Activated T-cell treated with anti-CD3 and anti-CD28 coated beads for 4 hours (primary cell): ENCODE measurements around the gene SLC36A4.
"Not testable (repeated sequence)": the region's sequence is repeated elsewhere in the genome, so short reads cannot be mapped to it uniquely, and the experiment has no call there.

Experiments
- DNase-seq: peaks from one replicate; pipeline ENCODE4 v3.0.0-alpha.2; 2020

SLC36A4 gene

DNA sequence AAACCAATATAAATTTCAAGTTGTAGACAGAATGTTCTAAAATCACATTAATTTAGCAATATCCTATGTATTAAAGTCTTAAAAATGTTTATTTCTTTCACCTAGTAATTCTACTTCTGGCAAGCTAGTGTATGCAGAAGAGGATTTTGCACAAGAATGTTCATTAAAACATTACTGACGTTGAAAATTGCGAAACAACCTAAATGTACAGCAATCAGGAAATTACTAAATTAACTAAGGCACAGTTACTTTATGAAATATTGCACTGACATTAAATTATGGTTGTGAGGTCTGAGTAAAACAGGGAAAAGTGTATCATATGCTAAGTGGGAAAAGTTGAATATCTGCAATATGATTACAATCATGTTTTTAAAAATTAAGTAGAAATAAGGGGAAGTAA is 4.1 kb downstream of the SLC36A4 start:
- DNase-seq: no peak

DNA sequence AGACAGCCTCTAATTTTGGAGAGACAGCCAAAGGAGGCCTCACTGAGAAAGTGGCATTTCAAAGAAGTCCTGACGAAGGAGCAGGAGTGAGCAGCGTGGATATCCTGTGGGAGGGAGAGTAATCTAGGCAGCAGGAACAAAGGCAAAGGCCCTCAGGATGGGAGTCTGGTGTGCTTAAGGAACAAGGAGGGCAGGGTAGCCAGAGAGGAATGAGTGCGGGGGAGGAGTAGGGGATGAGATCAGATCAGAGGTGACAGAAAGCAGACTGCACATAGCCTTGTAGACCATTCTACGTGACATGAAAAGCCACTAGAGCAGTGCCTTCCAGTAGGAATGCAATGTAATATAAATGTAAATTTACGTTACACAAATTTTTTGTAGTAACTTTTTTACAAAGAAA is 5.6 kb downstream of the SLC36A4 start:
- no peak for DNase-seq

DNA sequence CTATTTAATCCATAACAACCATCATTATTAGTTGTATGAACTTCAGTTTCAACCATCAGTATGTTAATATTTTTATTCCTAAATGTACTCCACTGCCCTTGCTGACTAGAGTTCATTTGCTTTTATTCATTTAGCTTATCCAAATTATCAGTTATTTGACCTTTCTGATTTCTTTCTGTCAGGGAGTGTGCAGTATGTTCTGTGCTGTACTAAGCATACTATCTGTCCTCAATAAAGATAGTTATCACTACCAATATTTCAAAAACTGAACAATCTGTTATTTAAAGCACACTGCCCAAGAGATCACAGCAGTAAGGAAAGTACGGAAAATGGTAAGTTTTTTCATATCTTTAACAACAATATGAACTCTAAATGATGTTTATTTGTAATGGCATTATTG is 8.3 kb downstream of the SLC36A4 start:
- DNase-seq: no peak

DNA sequence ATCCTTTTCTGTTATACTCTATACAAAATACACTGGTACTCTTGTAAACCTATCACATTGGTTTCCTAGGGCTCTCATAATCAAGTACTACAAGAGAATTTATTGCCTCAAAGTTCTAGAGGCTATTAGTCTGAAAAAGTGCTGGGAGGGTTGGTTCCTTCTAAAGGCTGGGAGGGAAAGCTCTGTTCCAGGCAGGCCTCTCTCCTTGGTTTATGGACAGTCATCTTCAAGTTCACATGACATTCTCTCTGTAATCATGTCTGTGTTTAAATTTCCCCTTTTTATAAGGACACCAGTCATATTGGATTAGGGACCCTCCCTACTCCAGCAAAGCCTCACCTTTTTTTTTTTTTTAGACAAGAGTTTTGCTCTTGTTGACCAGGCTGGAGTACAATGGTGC is 9.1 kb downstream of the SLC36A4 start:
- DNase-seq: no peak

DNA sequence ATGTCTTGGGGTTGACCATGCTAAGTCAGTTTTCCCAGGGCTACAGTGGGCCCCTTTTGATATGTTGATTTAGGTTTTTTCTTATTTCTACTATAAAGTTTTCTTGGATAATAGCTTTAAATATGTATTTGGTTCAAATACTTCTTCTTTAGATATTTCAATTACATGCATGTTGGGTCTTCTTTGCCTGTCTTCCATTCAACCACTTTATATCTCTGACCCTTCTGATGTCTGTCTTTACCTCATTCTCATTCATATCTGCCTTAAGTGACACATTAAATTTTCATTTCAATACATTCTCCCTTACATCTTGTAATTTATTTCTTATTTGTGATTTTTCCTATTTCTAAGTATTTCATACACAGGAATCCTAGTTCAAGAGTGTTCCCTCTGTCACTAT is 10.5 kb downstream of the SLC36A4 start:
- DNase-seq: no peak

DNA sequence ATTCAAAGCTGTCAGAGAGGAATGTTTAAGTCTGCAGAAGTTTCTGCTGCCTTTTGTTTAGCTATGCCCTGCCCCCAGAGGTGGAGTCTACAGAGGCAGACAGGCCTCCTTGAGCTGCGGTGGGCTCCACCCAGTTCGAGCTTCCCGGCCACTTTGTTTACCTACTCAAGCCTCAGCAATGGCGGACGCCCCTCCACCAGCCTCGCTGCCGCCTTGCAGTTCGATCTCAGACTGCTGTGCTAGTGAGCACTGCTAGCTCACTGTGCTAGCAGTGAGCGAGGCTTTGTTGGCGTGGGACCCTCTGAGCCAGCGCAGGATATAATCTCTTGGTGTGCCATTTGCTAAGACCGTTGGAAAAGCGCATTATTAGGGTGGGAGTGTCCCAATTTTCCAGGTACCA is 19.9 kb downstream of the SLC36A4 start:
- not testable (repeated sequence) for DNase-seq

DNA sequence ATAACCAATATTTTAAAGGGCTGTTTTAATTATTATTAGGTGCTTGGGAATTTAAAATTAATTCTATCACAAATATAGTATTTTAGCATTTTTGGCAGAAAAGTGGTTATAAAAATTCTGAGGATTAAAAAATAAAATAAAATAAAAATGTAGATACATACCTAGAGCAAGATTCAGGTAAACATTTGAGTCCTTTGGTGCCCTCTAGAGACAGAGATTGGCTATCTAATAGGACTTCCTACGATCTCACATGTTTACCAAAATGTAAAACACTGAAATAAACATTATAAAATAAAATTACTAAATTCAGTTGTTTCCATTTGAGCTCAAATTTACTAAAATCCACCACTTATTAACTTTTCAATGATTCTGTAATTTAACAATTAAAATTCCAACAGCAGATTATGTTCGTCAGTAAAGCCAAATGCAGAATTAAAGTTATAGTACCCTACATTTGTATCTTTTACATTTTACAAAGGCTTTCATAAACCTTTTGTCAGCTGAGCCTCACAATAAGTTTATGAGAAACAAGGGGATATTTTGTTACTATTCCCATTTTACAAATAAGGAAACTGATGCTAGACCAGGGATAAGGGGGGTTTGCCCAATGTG is 27.7 kb downstream of the SLC36A4 start:
- no peak for DNase-seq

DNA sequence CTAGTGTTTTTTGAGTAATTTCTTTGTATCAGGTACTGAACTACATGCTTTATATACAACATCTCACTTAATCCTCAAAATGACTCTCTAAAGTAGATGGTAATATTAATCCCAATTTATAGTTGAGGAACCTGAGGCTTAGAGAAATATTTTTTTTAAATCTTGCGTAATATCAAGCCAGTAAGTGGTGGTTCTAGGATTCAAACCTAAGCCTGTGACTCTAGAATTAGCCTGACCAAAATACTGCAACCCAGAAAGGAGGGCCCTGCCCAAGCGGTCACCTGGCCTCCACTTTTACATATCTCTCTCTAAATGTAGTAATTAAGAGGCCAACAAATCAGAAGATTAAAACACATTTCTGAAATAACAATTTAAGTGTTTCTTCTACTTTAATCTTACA is 28.6 kb downstream of the SLC36A4 start:
- DNase-seq: no peak

DNA sequence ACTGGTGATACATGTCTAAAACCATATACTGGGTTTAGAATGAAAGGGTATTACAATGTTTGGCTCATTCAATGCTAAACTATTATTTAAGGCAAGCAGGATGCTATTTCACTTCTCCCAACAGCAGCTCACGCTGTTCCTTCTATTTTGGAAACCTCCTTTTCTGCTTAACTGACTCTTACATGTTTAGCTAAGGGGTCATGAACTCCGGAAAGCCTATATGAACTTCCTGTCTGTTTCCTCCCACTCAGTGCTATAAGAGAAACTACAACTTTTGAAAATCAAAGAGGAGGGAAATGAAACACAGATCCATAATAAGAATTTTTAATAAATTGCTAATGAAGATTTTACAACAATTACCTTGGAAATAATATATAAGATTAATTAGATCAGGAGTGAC is 30.9 kb downstream of the SLC36A4 start:
- DNase-seq: no peak

DNA sequence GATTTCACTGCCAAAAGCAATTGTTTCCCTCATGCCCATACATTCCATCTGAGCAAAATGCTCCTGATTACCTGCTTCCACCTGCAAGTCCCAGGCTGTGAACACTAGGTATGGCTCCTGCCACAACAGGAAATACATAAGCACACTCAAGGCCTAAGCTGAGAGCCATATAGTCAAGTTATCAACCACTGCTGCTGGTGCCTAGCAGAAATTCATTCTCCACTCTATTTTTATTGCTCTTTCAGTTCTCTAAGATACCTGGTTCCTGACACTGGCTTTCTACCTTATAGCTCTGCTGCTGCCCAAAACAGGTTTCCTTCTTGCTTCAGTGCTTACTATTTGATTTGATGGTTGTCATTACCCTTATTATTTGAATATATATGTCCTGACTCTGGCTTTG is 31.6 kb downstream of the SLC36A4 start:
- no peak for DNase-seq

DNA sequence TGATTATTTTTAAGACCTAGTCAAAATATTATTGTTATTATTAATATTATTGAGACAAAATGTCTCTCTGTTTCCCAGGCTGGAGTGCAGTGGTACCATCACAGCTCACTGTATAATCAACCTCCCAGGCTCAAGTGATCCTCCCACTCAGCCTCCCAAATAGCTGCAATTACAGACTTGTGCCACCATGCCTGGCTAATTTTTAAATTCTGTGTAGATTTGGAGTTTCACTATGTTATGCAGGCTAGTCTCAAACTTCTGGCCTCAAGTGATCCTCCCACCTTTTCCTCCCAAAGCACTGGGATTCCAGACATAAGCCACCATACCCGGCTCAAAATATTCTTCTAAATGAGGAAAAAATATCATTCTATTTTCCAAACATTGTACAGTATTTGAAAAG is 37.0 kb downstream of the SLC36A4 start:
- no peak for DNase-seq

DNA sequence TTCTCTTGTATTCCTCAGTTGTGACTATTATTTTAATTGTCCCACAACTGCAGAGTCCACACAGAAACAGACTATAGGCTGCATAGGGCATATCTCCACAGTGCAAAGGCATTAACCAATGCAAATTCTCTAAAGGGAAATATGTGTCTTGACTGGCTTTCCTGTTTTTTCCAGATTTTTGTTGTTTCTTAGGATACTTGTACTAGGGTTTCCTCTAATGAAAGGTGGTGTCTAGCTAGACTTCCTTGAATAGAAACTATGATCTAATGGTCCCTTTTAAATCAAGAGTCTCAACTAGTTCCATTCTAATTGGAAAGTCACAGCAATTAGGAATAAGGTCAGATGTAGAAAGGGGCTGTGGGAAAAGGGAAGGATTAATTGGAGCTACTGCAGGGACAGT is 37.6 kb downstream of the SLC36A4 start:
- no peak for DNase-seq

DNA sequence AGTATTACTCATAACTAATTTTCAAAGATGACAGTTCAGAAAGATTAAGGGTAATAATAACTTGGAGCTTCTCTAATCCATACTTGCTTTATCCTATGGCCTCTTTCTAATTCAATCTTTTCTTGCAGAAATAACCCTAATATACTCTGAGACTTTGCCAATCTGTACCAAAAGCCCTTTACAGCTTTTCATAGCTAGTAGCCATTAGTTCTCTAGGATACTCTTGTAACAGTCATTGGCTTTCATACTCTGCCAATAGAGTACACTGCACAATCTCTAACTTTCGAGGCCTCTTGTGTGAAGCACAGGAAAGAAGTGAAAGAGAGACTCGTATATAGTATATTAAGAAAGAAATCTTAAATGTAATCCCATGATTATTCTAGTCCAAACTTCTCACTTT is 38.1 kb downstream of the SLC36A4 start:
- no peak for DNase-seq

DNA sequence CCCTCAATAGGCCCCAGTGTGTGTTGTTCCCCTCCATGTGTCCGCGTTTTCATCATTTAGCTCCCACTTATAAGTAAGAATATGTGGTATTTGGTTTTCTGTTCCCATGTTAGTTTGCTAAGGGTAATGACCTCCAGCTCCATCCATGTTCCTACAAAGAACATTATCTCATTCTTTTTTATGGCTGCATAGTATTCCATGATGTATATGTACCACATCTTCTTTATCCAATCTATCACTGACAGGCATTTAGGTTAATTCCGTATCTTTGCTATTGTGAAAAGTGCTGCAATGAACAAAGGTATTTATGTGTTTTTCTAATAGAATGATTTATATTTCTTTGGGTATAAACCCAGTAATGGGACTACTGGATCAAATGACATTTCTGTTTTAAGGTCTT is 42.1 kb downstream of the SLC36A4 start:
- DNase-seq: no peak

DNA sequence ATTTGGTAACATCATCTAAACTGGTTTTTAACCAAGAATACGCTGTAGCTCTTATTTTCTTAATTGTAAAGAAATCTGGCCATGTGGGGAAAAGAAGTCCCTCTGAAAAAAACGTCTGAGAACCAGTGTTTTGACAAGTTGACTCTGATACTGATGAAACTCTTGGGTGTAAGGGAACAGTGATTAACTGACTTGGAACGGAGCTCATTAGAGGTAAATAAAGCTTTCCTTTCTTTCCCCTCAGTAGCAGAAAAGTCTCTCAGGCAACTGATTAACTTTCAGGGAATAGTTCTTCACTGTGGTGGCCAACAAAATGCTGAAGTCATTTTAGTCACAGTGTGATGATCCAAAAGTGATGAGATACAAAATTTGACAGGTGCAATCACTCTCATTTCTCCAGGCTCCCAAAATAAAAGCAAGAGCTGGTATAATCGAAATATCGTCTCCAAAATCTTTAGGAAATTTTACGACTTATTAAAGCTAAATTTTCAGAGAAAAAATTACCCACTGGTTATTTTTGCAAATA is 52.3 kb downstream of the SLC36A4 start:
- DNase-seq: no peak

DNA sequence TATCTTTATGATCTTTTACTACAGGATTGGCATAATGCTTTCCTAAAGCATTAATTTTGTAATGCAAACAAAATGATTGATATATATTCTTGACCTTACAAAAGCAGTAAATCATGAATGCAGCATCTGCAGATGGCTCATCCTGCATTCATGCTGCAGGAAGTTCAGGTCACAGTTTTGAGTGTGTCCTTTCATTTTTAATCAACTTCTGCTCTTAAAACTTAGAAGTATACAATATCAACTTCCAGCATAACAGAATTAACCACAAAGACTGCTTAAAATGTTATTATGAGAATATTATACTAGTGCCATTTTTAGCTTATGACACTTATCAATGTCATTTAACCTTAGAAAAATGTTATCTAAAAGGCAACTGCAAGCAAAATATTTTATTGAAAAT is 54.0 kb downstream of the SLC36A4 start:
- DNase-seq: no peak

DNA sequence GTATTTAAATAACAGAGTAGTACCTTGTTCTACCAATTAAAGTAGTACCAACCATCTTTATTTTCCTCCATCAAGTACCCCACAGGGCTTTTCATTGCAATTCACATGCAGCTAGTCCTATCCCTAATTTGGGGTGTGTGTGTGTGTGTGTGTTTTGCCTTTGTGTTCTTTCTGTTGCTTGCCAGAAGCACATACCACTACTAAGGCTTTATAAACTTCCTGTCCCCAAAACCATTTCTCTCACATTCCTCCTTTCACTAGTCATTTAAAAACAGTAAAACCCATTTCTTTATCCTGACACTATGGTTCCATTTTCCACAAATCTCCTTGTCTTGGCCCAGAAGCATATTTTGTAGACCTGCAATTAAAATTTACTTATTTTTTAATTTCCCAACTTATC is 54.6 kb downstream of the SLC36A4 start:
- DNase-seq: no peak

DNA sequence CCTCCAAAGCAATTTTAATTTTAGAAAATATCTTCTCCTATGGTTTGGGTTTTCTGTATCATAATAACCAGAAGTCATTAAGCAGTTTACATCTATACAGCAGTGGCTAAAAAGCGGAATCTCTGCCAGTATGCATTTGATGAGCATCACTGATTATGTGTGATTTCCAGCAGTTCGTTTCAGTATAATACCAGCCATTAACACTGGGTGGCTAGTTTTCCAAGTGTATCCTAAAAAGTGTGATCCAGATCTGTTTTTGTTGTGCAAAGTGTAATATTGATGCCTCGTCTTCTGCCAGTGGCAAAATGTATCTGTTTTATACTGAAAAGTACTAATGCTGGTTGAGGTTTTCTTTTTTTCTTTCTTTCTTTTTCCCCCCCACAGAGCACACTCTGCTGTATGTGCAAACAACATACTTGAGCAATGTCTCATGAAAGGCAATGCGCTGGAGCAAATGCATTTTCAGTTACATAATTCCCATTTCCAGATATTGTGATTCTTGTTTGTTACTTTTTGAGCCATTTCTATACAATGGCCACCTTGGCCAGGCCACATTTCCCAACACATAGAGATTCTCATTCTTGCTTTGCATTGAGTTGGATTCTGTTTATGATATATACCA is 64.2 kb downstream of the SLC36A4 start:
- DNase-seq: no peak

DNA sequence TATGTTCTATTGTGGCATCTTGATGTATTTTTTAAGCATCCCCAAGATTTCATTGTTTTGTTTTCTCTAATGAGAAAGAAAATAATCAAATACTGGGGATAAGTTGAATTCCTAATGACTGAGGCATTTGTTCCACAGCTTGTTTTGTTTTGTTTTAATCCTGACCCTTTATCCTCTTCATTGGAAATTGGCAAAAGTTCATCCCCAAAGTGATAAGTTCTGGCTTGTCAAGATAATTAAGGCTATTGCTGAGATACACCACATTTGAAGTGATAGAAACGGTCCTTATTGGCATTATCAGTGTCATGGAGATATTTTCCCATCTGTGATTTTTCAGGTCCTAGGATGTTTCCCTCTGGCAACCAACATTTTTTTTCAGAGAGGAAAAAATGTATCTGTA is 65.0 kb downstream of the SLC36A4 start:
- DNase-seq: no peak

DNA sequence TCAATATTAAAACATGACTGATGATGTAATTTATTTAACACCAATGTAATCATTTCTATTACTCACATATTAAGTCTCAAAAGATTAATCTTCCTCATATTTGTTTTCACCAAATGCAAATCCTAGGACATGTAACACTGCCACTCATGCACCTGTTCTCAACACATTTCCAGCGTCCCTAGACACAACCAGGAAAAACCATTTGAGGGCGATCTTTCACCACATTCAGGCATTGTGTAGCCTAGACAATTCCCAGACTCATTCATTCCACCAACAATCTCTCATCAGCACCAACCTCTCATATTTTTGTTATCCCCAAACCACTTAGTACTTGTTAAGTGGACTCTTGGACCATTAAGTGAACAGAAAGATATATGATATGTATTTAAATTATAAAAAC is 66.1 kb downstream of the SLC36A4 start:
- no peak for DNase-seq

DNA sequence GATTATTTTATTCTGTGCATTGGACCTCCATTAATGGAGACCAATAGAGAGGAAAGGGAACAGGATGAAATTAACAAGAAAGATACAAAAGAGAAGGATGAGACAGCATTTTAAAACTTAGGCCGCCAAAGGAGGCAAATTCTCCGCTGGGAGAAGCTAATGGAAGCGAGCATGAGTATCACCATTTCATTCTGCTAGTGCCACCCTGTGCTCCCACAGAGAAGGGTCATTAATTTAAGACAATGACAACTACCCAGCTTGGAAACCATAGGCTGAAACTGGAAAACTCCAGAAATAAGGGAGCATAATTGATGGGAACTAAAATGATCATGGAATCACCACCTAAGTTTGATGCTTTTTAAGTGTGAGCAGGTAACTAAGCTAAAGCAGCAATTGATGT is 69.2 kb downstream of the SLC36A4 start:
- no peak for DNase-seq

DNA sequence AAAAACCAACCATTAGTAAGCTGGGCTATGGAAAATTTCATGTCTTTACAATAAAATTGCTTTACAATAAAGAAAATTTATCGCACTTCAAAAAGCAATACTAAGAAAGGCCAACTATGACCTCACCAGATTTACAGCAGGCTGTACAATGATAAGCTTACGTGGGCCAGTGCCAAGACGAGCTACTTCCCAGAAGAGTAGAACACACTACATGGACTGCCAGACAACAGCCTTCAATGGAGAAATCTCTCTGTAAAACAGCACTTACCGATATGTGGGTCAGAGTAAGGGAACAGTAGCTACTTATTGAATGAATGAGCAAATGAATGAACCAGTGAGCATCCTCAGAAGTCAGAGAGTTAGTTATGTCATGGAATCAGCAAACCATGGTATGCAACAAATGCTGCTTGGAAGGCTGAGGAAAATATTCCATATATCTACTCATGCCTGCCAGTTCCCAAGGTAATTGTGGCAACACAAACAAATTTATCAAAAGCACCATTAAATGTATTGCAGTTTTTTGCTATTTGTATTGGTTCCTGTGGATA is 74.4 kb downstream of the SLC36A4 start:
- DNase-seq: no peak

DNA sequence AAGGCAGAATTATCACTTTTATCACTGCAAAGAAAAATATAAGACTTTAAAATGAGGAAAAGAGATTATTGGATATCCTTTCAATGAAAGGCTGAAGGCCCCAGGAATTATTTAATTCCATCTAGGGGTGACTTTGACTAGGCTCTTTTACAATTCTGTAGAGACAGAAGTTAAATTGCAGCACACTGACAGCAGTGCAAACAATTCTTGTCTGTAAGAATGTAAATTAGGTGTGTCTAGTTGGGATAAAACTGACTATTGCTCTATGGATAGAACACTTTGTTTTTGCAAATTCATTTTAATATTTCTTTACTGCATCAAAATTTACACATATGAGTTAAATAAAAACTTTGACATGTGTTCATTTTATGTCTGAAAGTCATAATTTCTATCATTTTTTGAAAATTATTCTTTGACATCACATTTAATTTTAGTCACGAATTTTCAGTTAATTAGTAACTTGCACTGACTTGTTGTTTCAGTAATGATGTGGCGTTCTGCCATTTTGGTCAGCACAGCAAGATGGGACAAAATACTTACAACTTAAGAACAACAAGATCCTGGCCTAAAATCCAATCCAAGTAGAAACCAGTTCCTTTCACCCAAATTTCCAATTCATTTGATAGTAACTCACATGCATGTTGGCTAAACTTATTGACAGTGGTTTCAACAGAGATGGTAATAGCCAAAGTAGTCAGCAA is 75.1 kb downstream of the SLC36A4 start:
- DNase-seq: no peak

DNA sequence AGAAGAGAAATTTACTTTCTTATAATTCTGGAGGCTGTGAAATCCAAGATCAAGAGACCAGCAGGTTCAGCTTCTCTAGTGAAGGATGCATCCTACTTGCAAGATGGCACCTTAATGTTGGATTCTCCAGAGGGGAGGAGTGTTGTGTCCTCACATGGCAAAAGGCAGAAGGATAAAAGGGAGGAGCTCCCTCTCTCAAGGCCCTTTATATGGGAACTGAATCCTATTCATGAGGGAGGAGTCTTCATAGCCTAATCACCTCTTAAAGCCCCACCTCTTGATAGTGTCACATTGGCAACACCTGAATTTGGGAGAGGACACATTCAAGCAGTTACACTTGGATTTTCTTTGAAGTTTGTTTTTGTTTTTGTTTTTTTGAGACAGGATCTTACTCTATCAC is 79.5 kb downstream of the SLC36A4 start:
- no peak for DNase-seq
